ENCODE results near the gene POLR2F.

Gene POLR2F

DNA sequence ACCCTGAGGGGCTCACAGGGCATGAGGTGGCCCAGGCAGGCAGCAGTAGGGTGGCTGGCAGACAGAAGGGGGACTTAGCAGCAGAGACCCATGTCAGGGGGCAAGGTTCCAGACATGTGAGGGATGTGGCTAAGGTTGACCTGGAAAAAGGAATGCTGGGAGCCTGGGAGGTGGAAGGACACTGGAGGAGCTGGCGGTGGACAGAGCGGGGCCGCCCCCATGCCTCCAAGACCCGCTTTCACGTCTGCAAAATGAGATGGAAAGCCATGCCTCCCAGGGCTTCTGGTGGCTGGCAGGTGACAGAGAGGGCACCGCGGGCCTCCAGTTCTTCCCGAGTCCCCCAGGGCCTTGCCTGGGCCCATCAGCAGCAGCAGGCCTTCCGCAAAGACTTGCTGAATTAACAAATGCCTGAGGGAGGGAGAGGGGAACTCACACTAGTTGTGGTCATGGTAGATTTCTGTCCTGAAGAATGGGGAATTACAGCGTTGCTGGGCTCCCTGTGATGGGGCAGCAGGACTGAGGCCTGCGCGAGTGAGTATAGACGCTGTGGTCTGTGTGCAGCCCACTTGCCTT is 53.9 kb downstream of the POLR2F start:
- no peak for DNase-seq (ENCODE audit: low read depth)

DNA sequence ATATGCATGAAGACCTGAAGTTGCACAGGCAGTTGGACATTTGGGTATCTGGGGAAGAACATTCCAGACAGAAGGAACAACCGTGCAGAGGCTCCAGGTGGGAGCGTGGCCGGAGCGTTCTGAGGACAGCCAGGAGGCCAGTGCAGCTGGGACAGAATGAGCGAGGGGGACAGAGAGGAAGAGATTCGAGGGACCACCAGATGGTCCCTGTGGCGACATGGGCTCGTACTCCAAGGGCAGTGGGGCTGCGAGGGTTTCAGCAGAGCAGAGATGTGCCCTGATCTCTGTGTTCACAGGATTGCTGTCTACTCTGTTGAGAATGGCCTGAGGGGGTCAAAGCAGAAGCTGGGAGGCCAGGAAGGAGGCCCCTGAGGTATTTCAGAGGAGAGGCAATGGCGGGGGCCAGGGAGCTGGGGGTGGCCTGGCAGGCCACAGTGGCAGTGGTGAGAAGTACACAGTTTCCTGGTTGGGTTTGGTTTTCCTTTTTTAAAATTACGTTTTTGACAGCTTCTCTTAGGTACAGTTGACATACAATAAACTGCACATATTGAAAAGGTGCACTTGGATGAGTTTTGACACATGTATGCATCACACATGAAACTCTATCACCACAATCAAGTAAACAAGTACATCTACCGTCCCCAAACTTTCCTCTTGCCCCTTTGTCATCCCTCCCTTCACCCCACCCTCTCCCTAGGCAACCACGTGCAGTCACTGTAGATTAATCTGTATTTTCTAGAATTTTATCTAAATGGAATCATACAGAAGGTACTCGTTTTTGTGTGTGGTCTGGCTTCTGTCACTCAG is 55.7 kb downstream of the POLR2F start:
- DNase-seq (ENCODE audit: low read depth), result no peak

DNA sequence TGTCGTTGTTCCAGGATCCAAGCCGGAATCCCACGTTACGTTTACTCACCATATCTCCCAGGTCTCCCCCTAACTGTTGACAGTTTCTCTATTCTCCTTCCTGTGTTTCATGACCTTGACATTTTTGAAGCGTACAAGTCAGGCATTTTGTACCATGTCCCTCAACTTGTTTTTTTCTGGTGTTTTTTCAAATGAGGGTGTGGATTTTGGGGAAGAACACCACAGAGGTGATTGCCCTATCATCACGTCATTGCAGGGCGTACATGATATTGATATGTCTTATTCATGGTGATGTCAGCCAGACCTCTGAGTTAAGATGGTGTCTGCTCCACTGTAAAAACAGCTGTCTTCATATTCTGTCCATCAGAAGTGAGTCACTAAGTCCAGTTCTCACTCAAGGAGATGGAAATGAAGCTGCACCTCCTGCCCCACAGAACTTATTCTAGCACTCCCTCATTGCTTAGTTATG is 59.1 kb downstream of the POLR2F start:
- no peak for DNase-seq (ENCODE audit: low read depth)

DNA sequence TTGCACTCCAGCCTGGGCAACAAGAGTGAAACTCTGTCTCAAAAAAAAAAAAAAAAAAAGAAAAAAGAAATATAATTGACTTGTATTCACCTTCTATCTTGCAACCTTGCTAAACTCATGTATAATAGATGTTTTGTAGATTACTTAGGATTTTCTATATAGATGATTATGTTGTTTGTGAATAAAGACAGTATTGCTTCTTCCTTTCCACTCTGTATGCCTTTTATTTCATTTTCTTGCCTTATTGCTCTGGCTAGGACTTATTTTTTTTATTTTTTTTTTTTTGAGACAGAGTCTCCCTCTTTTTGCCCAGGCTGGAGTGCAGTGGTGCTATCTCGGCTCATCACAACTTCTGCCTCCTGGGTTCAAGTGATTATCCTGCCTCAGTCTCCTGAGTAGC is 60.6 kb downstream of the POLR2F start:
- DNase-seq (ENCODE audit: low read depth), result no peak

DNA sequence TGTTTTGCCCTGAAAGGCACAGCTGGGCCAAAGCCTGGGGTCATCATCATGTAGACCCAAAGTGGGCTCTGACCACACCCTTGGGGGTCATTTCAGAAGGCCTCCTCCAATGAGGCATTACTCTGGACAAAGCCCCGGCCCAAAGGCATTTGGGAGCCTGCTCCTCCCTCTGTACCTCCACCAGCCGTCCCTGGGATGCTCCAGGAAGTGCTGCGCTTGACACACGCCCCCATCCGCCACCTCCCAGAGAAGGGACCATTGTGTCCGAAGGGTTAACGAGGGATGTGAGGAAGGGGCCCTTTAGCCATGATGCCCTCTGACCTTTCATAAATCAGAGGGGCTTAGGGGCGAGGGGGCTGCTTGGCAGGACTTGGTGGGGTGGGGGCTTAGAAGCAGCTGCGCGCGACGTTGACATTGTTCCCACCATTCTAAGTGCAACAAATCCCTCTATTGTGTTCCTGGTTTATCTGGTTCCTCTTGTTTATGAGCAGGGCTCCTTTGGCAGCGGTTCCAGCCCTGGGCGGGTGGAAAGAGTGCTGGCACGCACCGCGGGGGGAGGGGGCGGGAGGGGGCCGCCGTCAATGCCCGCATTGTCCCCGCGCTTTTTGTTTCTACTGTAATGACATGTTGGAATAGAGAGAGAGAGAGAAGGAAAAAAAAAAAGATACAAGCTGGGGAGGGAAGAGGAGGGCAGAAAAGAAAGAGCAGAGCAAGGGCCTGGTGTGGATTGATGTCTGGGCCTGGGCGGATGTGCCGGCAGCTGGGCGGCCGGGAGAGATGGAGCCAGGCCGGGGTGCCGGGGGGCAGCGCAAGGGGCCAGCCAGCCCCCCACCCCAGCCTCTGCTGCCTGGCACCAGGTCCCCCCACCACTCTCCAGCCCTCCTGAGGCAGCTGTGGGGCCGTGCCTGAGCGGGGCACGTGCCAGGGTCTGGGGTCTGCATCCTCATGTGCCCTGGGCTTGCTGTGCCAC is 63.0 kb downstream of the POLR2F start:
- DNase-seq (ENCODE audit: low read depth), result no peak

DNA sequence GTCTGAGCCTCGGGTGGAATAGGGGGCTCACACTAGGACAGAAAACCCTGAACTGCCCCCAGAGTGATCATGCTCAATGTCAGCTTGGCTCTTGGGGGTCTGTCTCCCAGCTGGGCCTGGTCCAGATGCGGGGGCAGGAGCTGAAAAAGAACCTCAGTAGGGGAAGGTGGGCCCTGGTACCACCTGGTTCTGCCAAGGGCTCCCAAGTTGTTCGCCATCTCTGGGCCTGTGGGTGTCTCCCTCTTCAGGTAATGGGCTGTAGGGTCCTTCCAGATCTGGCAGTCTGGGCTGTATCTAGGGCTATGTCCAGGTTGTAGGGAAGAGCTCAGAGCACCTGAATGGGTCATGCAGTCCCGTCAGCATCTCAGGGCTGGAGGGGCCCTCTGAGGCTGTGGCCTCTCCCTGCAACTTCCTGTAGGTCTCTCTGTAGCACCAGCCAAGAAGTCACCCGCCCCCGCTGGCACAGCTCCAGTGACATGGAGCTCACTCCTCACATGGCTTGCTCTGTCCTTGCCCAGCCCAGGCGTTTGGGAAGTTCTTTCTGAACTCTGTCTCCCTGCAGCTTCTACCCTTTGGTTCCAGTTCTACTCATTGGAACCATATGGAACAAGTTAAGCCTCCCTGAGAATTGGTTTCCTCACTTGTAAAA is 63.9 kb downstream of the POLR2F start:
- DNase-seq (ENCODE audit: low read depth), result no peak

GRCh38 chr22:38017939-38018885 is 64.7 kb downstream of the POLR2F start:
- no peak for DNase-seq (ENCODE audit: low read depth)

Data from stimulated activated CD8-positive, alpha-beta memory T cell treated with anti-CD3 and anti-CD28 coated beads, Interleukin-15, amount 100 ng/mL, for 24 hours (primary cell).